HuH-7.5 (cell line): ENCODE measurements around the gene GALC.

ENCODE experiments used
- DNase-seq: peaks from one replicate; pipeline ENCODE4 v3.0.0; 2011; ENCODE audit warnings: low spot score

Gene GALC

GRCh38 chr14:87955501-87955900 is 37.5 kb downstream of the GALC start:
- no peak for DNase-seq

- DNase-seq, result no peak
Observed at GRCh38 chr14:87952307-87953094, 40.5 kb downstream of the GALC start.

- DNase-seq, result no peak
Observed at GRCh38 chr14:87944987-87945604, 47.9 kb downstream of the GALC start.

GRCh38 chr14:87940894-87941293 is 52.1 kb downstream of the GALC start:
- DNase-seq, result no peak

- no peak for DNase-seq
Observed at GRCh38 chr14:87940382-87940781, 52.6 kb downstream of the GALC start.

- no peak for DNase-seq
Observed at GRCh38 chr14:87935886-87936285, 57.1 kb downstream of the GALC start.

GRCh38 chr14:87935081-87935828 is 57.7 kb downstream of the GALC start:
- DNase-seq, result no peak

- DNase-seq, result no peak
Observed at GRCh38 chr14:87934185-87934584, 58.8 kb downstream of the GALC start.

GRCh38 chr14:87916886-87917275 is 76.1 kb downstream of the GALC start:
- no peak for DNase-seq

GRCh38 chr14:87916103-87916885 is 76.7 kb downstream of the GALC start:
- DNase-seq, result no peak

GRCh38 chr14:87908550-87908949 is 84.4 kb downstream of the GALC start:
- DNase-seq, result no peak

GRCh38 chr14:87901652-87902051 is 91.3 kb downstream of the GALC start:
- DNase-seq, result no peak

- DNase-seq, result no peak
Observed at GRCh38 chr14:87901236-87901635, 91.7 kb downstream of the GALC start.

- DNase-seq, result no peak
Observed at GRCh38 chr14:87899228-87899627, 93.8 kb downstream of the GALC start.

GRCh38 chr14:87898301-87898700 is 94.7 kb downstream of the GALC start:
- no peak for DNase-seq

- no peak for DNase-seq
Observed at GRCh38 chr14:87896393-87897380, 96.3 kb downstream of the GALC start.

GRCh38 chr14:87894920-87895319 is 98.1 kb downstream of the GALC start:
- no peak for DNase-seq

- no peak for DNase-seq
Observed at GRCh38 chr14:87892763-87893162, 100.2 kb downstream of the GALC start.

GRCh38 chr14:87888136-87888999 is 104.6 kb downstream of the GALC start:
- DNase-seq, result no peak

- no peak for DNase-seq
Observed at GRCh38 chr14:87883750-87884149, 109.2 kb downstream of the GALC start.
